Prostate gland (tissue), 2 donors: Measurements from ENCODE around the gene PLA2G4D.

Experiments
- POLR2A ChIP-seq: fragments of 450-650 bp; IDR thresholded peaks from one replicate; pipeline ENCODE4 v1.6.1; 2016; ENCODE audit warnings: antibody characterized with exemption, mild to moderate bottlenecking
- TF ChIP-seq, protein P1 (sequence below), 4 experiments: fragments of 200-600 bp in 2 of 4; fragments of 450-650 bp in 2 of 4; sonication (generic) in 2 of 4; IDR thresholded peaks; 1 replicate in 3 of 4; 2 replicates in 1 of 4; pipeline ENCODE4 v1.5.1; 2016 to 2019; ENCODE audit warnings: antibody characterized with exemption in 4 of 4, mild to moderate bottlenecking in 2 of 4, moderate library complexity in 2 of 4

DNA sequence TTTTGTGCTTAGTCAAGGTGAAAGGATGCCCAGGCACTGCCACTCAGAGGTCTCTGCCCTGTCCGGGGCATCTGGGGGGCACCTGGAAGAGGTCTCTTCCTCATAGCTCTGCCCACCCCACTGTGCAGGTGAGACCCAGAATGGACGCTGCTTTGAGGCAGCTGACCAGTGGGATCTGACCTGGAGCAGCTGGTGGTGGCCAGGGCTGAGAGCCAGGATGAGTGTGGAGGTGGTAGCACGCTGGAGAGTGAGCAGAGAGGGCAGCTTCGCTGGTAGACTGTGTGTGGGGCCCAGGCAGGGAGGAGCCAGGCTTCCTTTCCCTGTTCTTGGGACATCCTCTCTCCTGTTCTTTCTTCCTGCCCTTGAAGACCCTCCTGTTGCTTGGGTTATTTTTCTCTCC is 41.4 kb downstream of the PLA2G4D start:
- TF ChIP-seq, protein P1, sequence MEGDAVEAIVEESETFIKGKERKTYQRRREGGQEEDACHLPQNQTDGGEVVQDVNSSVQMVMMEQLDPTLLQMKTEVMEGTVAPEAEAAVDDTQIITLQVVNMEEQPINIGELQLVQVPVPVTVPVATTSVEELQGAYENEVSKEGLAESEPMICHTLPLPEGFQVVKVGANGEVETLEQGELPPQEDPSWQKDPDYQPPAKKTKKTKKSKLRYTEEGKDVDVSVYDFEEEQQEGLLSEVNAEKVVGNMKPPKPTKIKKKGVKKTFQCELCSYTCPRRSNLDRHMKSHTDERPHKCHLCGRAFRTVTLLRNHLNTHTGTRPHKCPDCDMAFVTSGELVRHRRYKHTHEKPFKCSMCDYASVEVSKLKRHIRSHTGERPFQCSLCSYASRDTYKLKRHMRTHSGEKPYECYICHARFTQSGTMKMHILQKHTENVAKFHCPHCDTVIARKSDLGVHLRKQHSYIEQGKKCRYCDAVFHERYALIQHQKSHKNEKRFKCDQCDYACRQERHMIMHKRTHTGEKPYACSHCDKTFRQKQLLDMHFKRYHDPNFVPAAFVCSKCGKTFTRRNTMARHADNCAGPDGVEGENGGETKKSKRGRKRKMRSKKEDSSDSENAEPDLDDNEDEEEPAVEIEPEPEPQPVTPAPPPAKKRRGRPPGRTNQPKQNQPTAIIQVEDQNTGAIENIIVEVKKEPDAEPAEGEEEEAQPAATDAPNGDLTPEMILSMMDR (IDR thresholded peaks at IDR 0.05) = no peak
- TF ChIP-seq POLR2A = no peak
